ENCODE results near the gene TMEM97.

Gene TMEM97

DNA sequence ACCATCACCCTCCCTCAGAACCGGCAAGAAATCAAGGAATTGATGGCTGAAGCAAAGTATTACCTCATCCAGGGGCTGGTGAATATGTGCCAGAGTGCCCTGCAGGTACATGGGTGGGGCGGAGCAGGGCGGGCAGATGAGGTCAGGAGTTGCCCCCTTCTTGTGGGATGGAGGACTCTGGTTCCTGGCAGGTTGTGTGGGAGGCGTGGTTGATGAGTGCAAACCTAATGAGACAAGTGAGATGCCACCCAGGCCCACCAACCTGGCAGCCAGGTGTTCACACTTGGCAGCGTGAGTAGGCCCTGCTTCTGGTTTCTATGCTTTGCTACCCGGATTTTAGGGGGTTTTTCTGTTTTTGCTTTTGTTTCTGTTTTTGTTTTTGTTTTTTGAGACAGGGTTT, 21.4 kb downstream of the TMEM97 start:
- no peak for TF ChIP-seq OSR1 (CRISPR knock-in tag; IDR thresholded peaks at IDR 0.05)
- TF ChIP-seq, protein P1, sequence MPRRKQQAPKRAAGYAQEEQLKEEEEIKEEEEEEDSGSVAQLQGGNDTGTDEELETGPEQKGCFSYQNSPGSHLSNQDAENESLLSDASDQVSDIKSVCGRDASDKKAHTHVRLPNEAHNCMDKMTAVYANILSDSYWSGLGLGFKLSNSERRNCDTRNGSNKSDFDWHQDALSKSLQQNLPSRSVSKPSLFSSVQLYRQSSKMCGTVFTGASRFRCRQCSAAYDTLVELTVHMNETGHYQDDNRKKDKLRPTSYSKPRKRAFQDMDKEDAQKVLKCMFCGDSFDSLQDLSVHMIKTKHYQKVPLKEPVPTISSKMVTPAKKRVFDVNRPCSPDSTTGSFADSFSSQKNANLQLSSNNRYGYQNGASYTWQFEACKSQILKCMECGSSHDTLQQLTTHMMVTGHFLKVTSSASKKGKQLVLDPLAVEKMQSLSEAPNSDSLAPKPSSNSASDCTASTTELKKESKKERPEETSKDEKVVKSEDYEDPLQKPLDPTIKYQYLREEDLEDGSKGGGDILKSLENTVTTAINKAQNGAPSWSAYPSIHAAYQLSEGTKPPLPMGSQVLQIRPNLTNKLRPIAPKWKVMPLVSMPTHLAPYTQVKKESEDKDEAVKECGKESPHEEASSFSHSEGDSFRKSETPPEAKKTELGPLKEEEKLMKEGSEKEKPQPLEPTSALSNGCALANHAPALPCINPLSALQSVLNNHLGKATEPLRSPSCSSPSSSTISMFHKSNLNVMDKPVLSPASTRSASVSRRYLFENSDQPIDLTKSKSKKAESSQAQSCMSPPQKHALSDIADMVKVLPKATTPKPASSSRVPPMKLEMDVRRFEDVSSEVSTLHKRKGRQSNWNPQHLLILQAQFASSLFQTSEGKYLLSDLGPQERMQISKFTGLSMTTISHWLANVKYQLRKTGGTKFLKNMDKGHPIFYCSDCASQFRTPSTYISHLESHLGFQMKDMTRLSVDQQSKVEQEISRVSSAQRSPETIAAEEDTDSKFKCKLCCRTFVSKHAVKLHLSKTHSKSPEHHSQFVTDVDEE (CRISPR knock-in tag; IDR thresholded peaks at IDR 0.05) = no peak
- TF ChIP-seq, protein P2, sequence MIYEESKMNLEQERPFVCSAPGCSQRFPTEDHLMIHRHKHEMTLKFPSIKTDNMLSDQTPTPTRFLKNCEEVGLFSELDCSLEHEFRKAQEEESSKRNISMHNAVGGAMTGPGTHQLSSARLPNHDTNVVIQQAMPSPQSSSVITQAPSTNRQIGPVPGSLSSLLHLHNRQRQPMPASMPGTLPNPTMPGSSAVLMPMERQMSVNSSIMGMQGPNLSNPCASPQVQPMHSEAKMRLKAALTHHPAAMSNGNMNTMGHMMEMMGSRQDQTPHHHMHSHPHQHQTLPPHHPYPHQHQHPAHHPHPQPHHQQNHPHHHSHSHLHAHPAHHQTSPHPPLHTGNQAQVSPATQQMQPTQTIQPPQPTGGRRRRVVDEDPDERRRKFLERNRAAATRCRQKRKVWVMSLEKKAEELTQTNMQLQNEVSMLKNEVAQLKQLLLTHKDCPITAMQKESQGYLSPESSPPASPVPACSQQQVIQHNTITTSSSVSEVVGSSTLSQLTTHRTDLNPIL (CRISPR knock-in tag; IDR thresholded peaks at IDR 0.05; ENCODE audit: low read depth) = no peak
- no peak for TF ChIP-seq GLIS3 (CRISPR knock-in tag; IDR thresholded peaks at IDR 0.05)
- TF ChIP-seq TCF4 (CRISPR knock-in tag; IDR thresholded peaks at IDR 0.05; ENCODE audit: borderline replicate concordance) = no peak
- TF ChIP-seq BACH2 (CRISPR knock-in tag; IDR thresholded peaks at IDR 0.05; ENCODE audit: borderline replicate concordance) = no peak
- no peak for TF ChIP-seq SNAI2 (CRISPR knock-in tag; IDR thresholded peaks at IDR 0.05)
- TF ChIP-seq, protein P3, sequence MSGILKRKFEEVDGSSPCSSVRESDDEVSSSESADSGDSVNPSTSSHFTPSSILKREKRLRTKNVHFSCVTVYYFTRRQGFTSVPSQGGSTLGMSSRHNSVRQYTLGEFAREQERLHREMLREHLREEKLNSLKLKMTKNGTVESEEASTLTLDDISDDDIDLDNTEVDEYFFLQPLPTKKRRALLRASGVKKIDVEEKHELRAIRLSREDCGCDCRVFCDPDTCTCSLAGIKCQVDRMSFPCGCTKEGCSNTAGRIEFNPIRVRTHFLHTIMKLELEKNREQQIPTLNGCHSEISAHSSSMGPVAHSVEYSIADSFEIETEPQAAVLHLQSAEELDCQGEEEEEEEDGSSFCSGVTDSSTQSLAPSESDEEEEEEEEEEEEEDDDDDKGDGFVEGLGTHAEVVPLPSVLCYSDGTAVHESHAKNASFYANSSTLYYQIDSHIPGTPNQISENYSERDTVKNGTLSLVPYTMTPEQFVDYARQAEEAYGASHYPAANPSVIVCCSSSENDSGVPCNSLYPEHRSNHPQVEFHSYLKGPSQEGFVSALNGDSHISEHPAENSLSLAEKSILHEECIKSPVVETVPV (CRISPR knock-in tag; IDR thresholded peaks at IDR 0.05) = no peak
- ATAC-seq = no peak

- no peak for ATAC-seq
- TF ChIP-seq, protein P2 (CRISPR knock-in tag; IDR thresholded peaks at IDR 0.05; ENCODE audit: low read depth) = no peak
- TF ChIP-seq ISL1 (CRISPR knock-in tag; IDR thresholded peaks at IDR 0.05) (no peak), ZFP3 (CRISPR knock-in tag; IDR thresholded peaks at IDR 0.05) (no peak), CSDC2 (CRISPR knock-in tag; IDR thresholded peaks at IDR 0.05) (no peak), ZNF565 (CRISPR knock-in tag; conservative IDR thresholded peaks at IDR 0.05; ENCODE audit: low read depth) (no peak), ZNF70 (CRISPR knock-in tag; IDR thresholded peaks at IDR 0.05) (no peak), OSR1 (CRISPR knock-in tag; IDR thresholded peaks at IDR 0.05) (no peak), ESRRG (CRISPR knock-in tag; IDR thresholded peaks at IDR 0.05) (no peak), ARNTL (CRISPR knock-in tag; IDR thresholded peaks at IDR 0.05; ENCODE audit: borderline replicate concordance, low read depth) (no peak), ZFP30 (CRISPR knock-in tag; IDR thresholded peaks at IDR 0.05) (no peak), ZNF8 (CRISPR knock-in tag; IDR thresholded peaks at IDR 0.05) (no peak)
- TF ChIP-seq, protein P1 (CRISPR knock-in tag; IDR thresholded peaks at IDR 0.05) = no peak
- TF ChIP-seq, protein P4, sequence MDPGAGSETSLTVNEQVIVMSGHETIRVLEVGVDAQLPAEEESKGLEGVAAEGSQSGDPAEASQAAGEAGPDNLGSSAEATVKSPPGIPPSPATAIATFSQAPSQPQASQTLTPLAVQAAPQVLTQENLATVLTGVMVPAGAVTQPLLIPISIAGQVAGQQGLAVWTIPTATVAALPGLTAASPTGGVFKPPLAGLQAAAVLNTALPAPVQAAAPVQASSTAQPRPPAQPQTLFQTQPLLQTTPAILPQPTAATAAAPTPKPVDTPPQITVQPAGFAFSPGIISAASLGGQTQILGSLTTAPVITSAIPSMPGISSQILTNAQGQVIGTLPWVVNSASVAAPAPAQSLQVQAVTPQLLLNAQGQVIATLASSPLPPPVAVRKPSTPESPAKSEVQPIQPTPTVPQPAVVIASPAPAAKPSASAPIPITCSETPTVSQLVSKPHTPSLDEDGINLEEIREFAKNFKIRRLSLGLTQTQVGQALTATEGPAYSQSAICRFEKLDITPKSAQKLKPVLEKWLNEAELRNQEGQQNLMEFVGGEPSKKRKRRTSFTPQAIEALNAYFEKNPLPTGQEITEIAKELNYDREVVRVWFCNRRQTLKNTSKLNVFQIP (CRISPR knock-in tag; IDR thresholded peaks at IDR 0.05; ENCODE audit: borderline replicate concordance, low read depth) = no peak
Measured at GRCh38 chr17:28341516-28341915, 22.5 kb downstream of the TMEM97 start.

DNA sequence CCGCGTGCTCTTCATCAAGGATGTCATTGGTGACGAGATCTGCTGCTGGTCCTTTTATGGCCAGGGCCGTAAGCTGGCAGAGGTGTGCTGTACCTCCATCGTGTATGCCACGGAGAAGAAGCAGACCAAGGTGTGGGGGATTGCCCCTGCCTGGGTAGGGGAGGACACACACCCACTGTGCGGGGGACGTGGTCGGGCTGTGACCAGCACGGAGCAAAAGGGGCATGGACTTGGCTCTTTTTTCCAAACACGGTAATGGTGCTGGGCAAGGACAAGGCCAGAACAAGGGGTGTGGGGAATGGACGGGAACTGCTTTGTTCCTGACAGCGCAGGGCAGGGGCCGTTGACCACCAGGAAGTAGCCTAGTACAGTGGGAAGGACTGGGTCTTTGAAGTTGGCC, 23.3 kb downstream of the TMEM97 start:
- TF ChIP-seq ZNF70 (CRISPR knock-in tag; IDR thresholded peaks at IDR 0.05) (no peak), BACH2 (CRISPR knock-in tag; IDR thresholded peaks at IDR 0.05; ENCODE audit: borderline replicate concordance) (no peak), ZNF565 (CRISPR knock-in tag; conservative IDR thresholded peaks at IDR 0.05; ENCODE audit: low read depth) (no peak), TCF4 (CRISPR knock-in tag; IDR thresholded peaks at IDR 0.05; ENCODE audit: borderline replicate concordance) (no peak), SNAI2 (CRISPR knock-in tag; IDR thresholded peaks at IDR 0.05) (no peak), ZC3H10 (CRISPR knock-in tag; IDR thresholded peaks at IDR 0.05) (no peak)
- TF ChIP-seq, protein P1 (CRISPR knock-in tag; IDR thresholded peaks at IDR 0.05) = no peak
- TF ChIP-seq, protein P3 (CRISPR knock-in tag; IDR thresholded peaks at IDR 0.05) = no peak
- no peak for ATAC-seq

Data from SK-N-SH treated with all-trans-retinoic acid at 6 μM for 48 hours (cell line).